Superior temporal gyrus (tissue), 1 donor: ENCODE results near the gene TWIST2.

Experiments
- DNase-seq: peaks from one replicate; pipeline ENCODE4 v3.0.0-alpha.2; 2016; ENCODE audit errors: extremely low spot score

TWIST2 gene

DNA sequence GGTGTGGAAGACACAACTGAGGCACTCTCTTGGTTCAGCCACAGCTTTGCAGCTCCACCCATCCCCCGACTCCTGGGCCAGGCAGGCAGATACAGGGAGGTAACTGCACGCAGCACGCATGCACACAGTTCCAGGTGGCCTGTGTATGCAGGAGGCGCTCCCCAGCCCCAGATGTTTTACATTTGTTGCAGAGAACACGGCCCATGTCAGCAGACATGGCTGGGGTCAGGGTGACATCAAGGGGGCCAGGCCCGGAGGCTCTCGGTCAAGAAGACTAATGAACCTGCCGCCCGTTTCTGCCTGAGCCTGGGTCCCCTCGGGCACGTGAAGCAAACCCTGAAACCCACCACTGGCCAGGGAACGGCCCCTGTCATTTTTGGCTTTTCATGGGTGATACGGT is 57.3 kb downstream of the TWIST2 start:
- no peak for DNase-seq

- DNase-seq: no peak
Measured at GRCh38 chr2:238905644-238906043, 57.8 kb downstream of the TWIST2 start.

GRCh38 chr2:238906254-238906935 is 58.5 kb downstream of the TWIST2 start:
- DNase-seq: no peak

DNA sequence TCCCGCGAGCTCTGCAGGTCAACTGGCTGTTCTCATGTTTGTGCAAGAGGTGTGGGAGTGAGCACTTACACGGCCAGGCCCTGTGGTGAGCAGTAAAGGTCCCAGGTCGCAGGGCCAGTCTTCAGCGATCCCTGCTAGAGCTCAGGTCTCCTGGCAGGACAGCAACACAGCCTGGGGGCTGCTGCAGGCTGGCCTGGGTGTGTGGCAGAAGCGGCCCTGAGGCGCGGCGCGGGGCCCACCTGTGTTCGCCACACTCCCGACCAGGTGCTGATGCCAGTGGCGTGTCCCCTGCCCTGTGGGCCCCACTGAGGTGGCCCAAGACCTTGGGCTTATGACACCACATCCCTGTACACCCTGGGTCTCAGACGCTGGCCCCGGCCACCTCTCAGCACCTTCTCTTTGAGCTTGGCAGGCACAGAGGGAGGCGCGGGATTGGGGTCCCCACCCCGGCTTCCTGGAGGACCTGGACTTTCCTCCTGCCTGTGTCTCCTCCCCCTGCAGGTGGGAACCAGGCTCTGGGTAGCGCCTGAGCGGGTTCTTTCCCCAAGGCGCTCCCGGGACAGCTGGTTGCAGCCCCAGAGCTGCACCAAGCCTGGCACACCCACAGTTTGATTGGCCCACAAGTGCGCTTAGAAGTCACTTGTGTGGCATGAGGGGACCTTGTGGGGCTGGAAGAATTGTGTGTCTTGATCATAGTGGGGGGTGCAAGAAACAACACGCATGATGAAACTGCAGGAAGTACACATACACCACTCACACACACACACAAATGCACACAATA is 59.2 kb downstream of the TWIST2 start:
- no peak for DNase-seq

DNA sequence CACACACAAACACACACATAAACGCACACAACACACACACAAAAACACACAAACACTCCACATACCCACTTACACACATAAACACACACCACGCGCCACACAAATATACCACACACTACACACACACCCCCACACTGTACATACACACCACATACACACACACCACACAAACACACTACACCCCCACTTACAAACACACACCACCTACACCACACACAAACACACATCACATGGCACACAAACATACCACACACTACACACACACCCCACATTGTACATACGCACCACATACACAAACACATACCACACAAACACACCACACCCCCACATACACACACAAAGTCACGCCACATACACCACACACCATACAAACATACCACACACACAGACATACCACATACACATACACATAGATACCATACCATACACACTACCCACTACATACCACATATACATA is 59.9 kb downstream of the TWIST2 start:
- DNase-seq: no peak

GRCh38 chr2:238908960-238909951 is 61.4 kb downstream of the TWIST2 start:
- no peak for DNase-seq

GRCh38 chr2:238910751-238911351 is 63.0 kb downstream of the TWIST2 start:
- no peak for DNase-seq

DNA sequence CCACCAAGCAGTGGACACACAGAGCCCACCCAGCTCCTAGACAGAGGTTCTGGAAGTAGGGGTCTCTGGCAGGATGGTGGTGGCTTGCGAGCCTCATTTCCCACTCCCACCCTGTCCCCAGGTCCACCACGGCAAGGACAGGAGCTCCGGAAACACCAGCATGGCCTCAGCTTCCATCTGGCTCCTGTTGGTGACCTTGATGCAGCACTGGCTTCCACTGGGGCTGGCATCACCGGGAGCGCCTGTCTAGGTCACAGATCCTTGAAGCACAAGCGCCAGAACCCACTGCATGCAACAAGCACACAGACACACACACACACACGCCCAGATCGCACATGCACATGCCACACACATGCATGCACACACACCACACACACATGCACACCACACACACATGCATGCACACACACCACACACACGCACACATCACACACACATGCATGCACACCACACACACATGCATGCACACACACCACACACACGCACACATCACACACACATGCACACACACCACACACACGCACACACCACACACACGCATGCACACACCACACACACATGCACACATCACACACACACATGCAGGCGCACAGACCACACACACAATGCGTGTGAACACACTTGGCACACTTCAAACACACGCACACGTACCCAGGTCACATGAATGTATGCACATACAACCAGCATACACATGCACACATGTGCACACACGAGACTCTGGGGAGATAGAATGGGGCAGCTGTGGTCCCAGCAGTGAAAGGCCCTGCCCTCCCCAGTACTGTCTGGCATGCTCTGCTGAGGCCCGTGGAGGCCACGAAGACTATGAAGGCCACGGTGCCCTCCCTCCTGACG is 63.7 kb downstream of the TWIST2 start:
- DNase-seq: no peak

GRCh38 chr2:238912228-238912915 is 64.5 kb downstream of the TWIST2 start:
- DNase-seq: no peak

DNA sequence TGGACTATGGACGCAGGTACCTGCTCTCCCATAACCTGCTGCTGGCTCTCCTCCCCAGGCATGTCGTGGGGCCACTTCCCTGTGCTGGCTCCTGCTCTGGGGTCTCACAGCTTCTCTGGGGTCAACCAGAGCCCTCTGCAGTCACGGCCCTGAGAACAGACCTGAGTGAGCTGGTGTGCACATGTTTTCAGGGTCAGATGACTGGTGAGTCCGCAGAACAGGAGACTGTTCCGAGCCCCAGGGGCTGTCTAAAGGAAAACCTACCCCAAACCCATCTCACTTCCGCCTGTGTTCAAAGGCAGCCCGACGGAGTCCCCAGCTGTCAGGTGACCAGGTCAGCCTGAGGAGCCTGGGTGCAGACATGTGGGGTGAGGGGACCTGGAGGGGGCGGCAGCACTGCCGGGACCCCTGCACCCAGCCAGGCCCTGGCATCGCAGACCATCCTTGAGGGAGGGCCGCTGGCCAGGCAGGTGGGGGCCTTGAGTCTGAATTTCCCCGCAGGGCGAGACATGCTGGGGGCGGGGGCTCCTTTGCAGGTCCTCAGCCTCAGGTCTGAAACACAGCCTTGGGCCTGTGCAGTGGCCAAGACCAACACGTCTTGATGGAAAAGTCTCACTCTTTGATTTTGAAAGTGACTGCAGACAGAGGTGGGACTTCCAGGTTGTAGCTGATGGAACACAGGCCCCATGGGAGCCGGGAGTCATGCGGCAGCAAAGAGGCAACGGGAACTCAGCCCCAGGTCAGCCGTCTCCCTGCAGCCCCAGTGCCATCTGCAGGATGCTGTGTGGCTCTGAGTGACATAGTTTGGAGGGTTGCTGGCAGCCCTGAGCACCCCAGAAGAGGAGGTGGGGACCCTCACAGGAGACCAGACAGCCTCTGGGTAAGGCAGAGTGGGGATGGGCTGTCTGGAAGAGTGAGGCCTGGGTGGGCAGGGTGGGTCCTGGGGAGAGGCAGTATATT is 65.3 kb downstream of the TWIST2 start:
- DNase-seq: no peak

DNA sequence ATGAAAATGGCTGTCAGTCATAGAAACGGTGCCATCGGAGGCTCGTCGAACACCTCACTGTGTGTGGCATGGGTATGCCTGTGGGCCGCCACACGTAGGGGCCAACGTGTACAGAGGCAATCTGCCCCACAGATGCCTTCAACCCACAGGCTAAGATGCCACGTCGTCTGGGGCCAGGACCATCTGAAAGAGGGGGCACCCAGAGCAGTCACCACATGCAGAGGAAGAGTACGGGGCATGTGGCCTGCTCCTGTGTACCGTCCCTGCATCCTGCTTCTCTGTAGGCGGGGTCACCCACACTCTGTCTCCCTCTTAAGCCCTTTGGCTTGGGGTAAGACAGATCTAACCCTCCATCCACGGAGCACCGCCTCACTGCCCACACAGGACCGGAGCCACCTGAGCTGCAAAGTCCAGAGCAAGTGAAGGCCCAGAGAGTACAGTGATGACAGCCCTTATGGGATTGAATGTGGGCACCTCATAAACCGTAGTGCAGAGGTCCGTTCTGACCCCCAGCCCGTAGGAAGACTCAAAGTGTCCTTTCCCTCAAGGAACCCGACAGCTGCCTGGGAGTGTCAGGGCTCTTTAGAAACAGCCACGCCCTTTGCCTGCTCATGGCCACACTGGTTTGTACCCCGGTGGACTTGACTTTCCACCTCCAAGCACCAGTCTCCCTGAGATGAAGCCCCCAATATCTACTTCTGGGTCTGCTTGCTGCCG is 66.2 kb downstream of the TWIST2 start:
- DNase-seq: no peak

GRCh38 chr2:238914648-238915015 is 66.7 kb downstream of the TWIST2 start:
- DNase-seq: no peak

DNA sequence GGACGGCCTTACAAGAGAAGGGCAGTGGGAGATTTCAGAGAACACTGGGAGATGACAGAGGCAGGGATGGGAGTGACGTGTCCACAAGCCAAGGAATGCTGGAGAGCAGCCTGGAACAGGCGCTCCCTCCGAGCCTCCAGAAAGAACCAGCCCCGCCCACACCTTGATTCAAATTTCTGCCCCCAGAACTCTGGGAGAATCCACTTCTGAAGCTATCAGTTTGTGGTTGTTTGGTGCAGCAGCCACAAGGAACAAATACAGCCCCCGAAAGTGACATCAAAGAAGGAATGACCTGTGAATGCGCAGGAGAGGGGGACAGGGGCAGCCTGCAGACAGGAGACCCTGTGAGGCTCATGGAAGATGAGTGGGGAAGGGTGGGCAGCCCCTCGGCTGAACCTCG is 67.3 kb downstream of the TWIST2 start:
- DNase-seq: no peak

DNA sequence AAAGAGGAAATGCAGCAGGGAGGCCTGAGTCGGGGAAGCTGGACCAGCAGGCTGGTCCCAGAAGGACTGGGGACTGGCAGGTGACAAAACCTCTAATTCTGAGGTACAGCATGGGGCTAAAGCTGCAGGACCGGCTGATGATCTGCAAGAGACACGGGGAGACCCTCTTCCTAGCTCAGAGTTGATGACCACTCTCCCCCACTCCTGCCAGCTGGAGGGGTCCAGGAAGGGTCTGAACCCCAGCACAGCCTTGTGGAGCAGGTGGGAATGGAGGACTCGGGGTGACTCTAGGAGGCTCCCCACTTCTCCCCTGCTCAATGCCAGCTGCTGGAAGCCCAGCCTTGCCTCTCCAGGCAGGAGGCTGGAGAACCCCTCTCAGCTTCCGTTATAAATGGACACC is 67.7 kb downstream of the TWIST2 start:
- no peak for DNase-seq

GRCh38 chr2:238916176-238916874 is 68.4 kb downstream of the TWIST2 start:
- no peak for DNase-seq

DNA sequence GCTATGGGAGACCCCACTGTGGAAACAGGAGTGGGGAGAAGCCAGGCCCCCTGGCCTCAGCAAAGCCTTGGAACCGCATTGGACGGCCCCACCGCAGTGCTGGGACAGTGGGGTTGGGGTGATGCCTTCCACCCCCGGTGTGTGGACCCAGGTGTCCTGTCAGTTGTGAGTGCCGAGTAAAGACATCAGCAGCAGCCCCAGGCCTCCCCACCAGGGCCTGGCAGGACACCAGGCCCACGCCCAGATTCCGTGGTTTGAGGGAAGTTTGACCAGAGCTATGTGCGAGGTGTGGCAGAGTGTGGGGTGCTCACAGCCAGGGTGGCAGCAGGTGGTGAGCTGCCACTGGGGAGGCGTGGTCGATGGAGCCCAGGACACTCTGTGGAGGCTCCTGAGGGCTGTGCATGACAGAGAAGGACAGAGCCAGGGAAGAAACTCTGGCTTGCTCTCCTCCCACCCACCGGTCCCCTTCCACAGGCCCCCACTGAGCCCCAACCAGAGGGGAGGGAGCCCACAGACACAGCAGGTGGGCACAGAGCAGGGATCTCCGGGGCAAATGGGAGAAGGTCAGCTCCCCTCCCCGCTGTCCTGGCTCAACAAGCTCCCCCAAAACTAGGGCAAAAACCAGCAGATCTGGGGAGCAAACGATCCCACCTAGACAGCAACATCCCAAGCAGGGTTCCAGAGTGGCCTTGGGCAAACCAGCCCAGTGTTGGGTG is 69.1 kb downstream of the TWIST2 start:
- DNase-seq: no peak

DNA sequence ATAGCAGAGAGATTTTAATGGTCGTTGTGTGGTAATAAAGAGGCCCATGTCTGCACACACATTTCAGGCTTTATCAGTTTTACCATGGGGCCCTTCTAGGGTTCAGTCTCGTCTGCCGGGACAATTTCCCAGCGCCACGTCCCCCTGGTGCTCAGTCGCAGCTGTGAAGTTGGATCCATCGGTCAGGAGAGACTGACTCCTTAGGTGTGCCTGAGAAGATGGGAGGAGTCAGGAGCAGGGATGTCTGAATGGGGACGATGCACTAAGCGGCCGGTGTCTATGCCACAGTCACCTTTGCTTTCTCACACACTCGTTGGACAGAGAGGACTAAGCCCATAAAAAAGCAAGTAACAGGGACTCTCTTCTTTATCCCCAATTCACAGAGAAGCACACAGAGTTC is 71.4 kb downstream of the TWIST2 start:
- no peak for DNase-seq
